Kidney (tissue), 14 donors: ENCODE measurements around the gene NRXN3. TPM values are rescaled to one million over a fixed set of nuclear protein-coding genes. Genes with fewer than 3 reads are reported as not detected.

Experiments used
- DNase-seq, 5 donors: peaks; one replicate each; pipeline ENCODE4 v3.0.0-alpha.2; 2013 to 2020
- FAIRE-seq: peaks from 2 replicates; lab custom pipeline; 2012; peaks lifted over from hg19 to GRCh38; lab: Jason Lieb, UNC
- H3K27ac ChIP-seq, 2 donors: one replicate each; pipeline ENCODE4 v1.7.0; 2013; ENCODE audit warnings: low read depth in 2 of 2, low read length in 2 of 2, inconsistent platforms in 1 of 2
- H3K27me3 ChIP-seq: one replicate; pipeline ENCODE4 v1.7.1; 2013; ENCODE audit warnings: low read length, inconsistent platforms; ENCODE audit not compliant: control insufficient read depth, insufficient read depth
- H3K36me3 ChIP-seq, 3 donors: one replicate each; pipeline versions ENCODE4 v1.7.0 to v1.7.1; 2013; ENCODE audit warnings: low read length in 3 of 3, control low read depth in 1 of 3, inconsistent platforms in 1 of 3; ENCODE audit not compliant: insufficient read depth in 3 of 3, control insufficient read depth in 2 of 3
- H3K4me1 ChIP-seq, 3 donors: one replicate each; pipeline versions ENCODE4 v1.7.0 to v1.7.1; 2013; ENCODE audit warnings: low read length in 3 of 3, inconsistent platforms in 1 of 3, low read depth in 1 of 3; ENCODE audit not compliant: control insufficient read depth in 2 of 3, insufficient read depth in 2 of 3
- H3K4me3 ChIP-seq, 3 donors: one replicate each; pipeline versions ENCODE4 v1.7.0 to v1.8.1; 2013; ENCODE audit warnings: low read length in 3 of 3, control low read depth in 1 of 3, inconsistent platforms in 1 of 3
- H3K9ac ChIP-seq, 3 donors: one replicate each; pipeline versions ENCODE4 v1.7.0 to v1.7.1; 2013; ENCODE audit warnings: low read length in 3 of 3, control low read depth in 1 of 3, inconsistent platforms in 1 of 3
- H3K9me3 ChIP-seq, 3 donors: one replicate each; pipeline versions ENCODE4 v1.7.0 to v1.7.1; 2013; ENCODE audit warnings: low read length in 3 of 3, control low read depth in 1 of 3, inconsistent platforms in 1 of 3; ENCODE audit not compliant: control insufficient read depth in 2 of 3, insufficient read depth in 1 of 3
- intact Hi-C: fragments of 100-400 bp; cut with DNase I; formaldehyde crosslinking; loops from one replicate; pipeline ENCODE4 v1.11.1; 2022
- polyA plus RNA-seq: library from polyadenylated mRNA; stranded (reverse); fragments of 350-450 nt; fragmentation: Illumina TruSeq; extraction: RNeasy Lipid Tissue Mini Kit (QIAGEN cat#74804); gene quantifications from one replicate; pipeline ENCODE4 v1.2.3, GENCODE V29; 2014; ENCODE audit warnings: low read depth, low replicate concordance; ENCODE audit not compliant: insufficient read depth
- total RNA-seq: library from RNA; stranded (reverse); fragmentation: NEBNext Ultra II Directional; extraction: Animal tissue kit (Norgen Biotek cat#: 25700); gene quantifications from one replicate; pipeline ENCODE4 v1.2.1, GENCODE V29; 2021
- TF ChIP-seq, protein P1 (sequence below): IDR thresholded peaks from 3 replicates; pipeline ENCODE4 v1.5.1; 2012; ENCODE audit warnings: mild to moderate bottlenecking, moderate library complexity, borderline replicate concordance; ENCODE audit not compliant: insufficient read depth; ENCODE audit errors: extremely low read depth
- donor health status: control.
- donor health status: control.
- donor health status: control.
- donor health status: control.
- donor health status: control.
- donor health status: DM: yes; HTN: yes; CAD: no.
- donor health status: Normal renal cell carcinoma (clear cell type).

NRXN3 gene
- total and polyA plus RNA-seq, 2 donors from 2014 or later = 1.5 to 2.4 TPM

GRCh38 chr14:79599239-79599638 is 1429.1 kb downstream of the NRXN3 start:
- TF ChIP-seq, protein P1, sequence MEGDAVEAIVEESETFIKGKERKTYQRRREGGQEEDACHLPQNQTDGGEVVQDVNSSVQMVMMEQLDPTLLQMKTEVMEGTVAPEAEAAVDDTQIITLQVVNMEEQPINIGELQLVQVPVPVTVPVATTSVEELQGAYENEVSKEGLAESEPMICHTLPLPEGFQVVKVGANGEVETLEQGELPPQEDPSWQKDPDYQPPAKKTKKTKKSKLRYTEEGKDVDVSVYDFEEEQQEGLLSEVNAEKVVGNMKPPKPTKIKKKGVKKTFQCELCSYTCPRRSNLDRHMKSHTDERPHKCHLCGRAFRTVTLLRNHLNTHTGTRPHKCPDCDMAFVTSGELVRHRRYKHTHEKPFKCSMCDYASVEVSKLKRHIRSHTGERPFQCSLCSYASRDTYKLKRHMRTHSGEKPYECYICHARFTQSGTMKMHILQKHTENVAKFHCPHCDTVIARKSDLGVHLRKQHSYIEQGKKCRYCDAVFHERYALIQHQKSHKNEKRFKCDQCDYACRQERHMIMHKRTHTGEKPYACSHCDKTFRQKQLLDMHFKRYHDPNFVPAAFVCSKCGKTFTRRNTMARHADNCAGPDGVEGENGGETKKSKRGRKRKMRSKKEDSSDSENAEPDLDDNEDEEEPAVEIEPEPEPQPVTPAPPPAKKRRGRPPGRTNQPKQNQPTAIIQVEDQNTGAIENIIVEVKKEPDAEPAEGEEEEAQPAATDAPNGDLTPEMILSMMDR = no peak
- intact Hi-C loops = no loop called here
- Histone ChIP-seq H3K9ac (no peak overlapping the region), H3K36me3 (no peaks in the 10 kb centered on the region), H3K4me1 (no peaks in the 10 kb centered on the region), H3K4me3 (no peak overlapping the region), H3K27ac (no peak overlapping the region), H3K27me3 (no peaks in the 10 kb centered on the region), H3K9me3 (no peaks in the 10 kb centered on the region)
- DNase-seq (no peak), FAIRE-seq (no peak)

- FAIRE-seq = no peak
- TF ChIP-seq, protein P1 = no peak
- Histone ChIP-seq H3K27ac (no peak overlapping the region), H3K4me3 (no peak overlapping the region), H3K36me3 (no peaks in the 10 kb centered on the region), H3K27me3 (no peaks in the 10 kb centered on the region), H3K4me1 (no peaks in the 10 kb centered on the region), H3K9me3 (no peaks in the 10 kb centered on the region), H3K9ac (no peak overlapping the region)
- intact Hi-C loops = no loop called here
- DNase-seq = no peak
These were observed 1430.2 kb downstream of the NRXN3 start for GRCh38 chr14:79600406-79600805.

DNA sequence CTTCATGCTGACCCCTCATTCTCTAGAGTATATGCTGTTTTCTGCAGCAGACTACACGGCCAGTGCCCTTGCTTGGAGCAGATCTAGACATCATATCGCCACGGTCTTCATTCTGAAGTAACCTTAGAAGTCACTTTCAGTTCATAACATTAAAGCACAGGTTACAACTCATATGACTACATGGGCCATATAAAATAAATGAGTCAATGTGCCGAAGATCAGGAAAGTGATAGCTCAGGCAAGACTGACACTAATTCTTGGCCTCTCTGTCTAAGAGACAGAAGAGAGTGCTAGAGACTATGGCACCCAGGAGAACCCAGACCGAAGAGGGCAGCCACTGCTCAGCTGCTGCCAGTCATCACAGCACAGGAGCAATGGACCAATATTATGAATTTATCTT is 1431.4 kb downstream of the NRXN3 start:
- intact Hi-C loops = no loop called here
- H3K9ac ChIP-seq = no peak overlapping the region
- H3K4me3 ChIP-seq = no peak overlapping the region
- no peaks in the 10 kb centered on the region for H3K27me3 ChIP-seq
- H3K4me1 ChIP-seq = no peaks in the 10 kb centered on the region
- no peaks in the 10 kb centered on the region for H3K9me3 ChIP-seq
- H3K36me3 ChIP-seq = no peaks in the 10 kb centered on the region
- DNase-seq (no peak), FAIRE-seq (no peak)
- TF ChIP-seq, protein P1 = no peak
- no peak overlapping the region for H3K27ac ChIP-seq

DNA sequence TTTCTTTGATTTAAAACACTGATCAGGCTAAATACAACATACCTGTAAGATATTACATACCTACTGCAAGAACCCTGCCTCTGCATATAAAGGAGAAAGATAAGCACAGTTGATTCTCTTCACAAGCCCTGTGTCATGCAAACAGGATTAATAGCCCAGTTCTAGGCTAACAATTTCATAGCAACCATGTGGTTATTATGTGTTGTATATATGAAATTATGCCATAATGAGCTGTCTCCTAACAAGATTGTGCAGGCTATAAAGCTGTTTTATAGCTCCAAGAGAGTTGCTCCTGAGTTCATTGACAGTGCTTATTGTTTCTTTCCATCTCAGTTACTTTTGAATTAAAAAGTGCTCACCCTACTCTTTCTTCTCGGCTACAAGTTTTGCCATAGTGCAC is 1431.9 kb downstream of the NRXN3 start:
- FAIRE-seq (no peak), DNase-seq (no peak)
- no peaks in the 10 kb centered on the region for H3K36me3 ChIP-seq
- no peaks in the 10 kb centered on the region for H3K27me3 ChIP-seq
- TF ChIP-seq, protein P1 = no peak
- no peaks in the 10 kb centered on the region for H3K4me1 ChIP-seq
- intact Hi-C loops = no loop called here
- H3K4me3 ChIP-seq = no peak overlapping the region
- H3K27ac ChIP-seq = no peak overlapping the region
- H3K9me3 ChIP-seq = no peaks in the 10 kb centered on the region
- no peak overlapping the region for H3K9ac ChIP-seq
